HG02852 (cell line): Measurements from ENCODE around the gene VILL.
"Not testable (repeated sequence)": the region's sequence is repeated elsewhere in the genome, so short reads cannot be mapped to it uniquely, and the experiment has no call there.

Source experiments
- ATAC-seq: cut with Tn5 transposase; IDR thresholded peaks from one replicate; pipeline ENCODE4 v1.9.1; 2021; ENCODE audit warnings: mild to moderate bottlenecking, moderate library complexity; ENCODE audit not compliant: unreplicated experiment

Gene VILL

DNA sequence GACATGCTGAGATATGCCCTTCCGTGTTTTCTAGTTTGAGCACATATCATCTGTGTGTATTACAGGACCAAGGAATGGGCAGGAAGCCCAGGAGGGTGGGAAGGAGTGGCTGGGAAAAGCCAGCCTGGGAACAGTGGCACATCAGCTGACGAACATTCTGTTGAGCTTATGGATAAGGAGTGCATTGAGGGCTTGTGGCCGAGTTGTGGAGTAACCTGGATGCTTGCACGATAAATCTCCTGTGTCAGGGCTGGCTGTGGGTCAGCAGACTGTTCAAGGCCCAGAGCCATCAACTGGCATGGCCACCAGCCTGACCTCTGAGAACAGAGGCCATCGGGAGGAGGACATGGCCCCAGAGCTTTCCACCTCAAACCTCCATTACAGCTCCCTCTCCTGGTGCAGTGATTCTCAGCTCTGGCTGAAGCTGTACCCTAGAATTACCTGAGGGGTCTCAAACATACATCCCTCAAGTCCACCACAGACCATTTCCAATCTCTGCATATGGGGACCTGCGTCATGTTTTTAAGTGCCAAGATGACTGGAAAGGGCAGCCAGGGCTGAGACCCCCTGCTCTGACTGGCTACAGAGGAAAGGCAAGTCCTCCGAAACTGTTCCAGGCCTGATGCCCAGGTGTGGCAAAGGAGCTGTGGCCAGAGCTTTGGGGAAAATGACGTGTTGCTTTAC lies 4.8 kb upstream of the VILL start:
- ATAC-seq: no peak

DNA sequence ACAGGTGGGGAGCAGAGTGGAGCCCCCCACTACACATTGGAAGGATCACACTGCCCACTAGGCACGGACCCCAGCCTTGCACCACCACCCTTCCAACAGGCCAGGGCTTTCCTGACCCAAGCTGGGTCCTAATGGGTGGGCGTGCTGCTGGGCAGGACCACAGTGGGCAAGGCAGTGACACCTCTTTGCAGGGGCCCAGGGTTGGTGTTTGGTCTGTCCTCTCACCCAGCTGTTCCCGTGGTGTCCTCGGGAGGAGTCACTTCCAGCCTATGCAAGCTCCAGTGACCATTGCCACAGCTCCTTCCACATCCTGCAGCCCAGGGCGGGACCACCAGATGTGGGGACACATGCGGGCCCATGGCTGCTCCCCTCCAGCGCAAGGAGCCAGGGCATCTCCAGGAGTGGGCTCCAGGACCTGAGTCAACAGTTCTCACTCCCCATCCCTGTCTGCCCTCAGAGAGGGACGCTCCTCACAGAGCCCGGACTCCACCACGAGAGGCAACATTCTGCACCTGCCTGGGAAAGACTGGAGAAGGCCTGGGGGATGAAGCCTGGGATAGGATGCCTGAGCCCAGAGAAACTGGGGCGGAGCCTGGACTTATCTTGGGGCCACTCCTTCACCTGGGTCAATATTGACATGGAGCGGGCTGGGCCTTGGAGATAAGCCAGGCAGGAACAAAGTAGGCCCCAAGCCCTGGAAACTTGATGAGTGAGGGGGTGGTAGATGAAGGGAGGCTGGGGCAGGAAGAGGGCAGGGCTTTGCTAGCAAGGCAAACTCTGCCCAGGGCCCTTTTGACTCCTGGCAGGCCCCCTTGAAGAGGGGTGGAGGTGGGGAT lies 3.9 kb upstream of the VILL start:
- ATAC-seq: no peak

- ATAC-seq: no peak
Observed at GRCh38 chr3:37987315-37987697, 3.3 kb upstream of the VILL start.

DNA sequence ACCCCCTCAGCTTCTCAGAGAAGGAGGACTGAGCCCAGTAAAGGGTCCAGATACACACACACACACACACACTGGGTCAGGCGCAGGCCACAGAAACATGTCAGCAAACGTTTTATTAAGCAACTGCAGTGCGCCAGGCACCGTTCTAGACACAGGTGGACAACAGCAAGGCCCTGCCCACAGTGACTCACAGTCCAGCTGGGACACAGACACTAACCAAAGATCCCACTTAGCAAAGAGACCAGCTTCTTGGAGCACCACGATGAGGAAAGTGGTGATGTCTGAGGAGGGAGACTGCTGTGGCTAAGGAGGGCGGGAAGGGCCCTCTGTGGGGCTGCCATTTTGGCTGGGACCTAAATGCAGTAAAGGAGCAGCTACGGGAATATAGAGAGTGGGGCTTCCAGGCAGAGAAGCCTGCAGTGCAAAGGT lies 2.8 kb upstream of the VILL start:
- no peak for ATAC-seq

DNA sequence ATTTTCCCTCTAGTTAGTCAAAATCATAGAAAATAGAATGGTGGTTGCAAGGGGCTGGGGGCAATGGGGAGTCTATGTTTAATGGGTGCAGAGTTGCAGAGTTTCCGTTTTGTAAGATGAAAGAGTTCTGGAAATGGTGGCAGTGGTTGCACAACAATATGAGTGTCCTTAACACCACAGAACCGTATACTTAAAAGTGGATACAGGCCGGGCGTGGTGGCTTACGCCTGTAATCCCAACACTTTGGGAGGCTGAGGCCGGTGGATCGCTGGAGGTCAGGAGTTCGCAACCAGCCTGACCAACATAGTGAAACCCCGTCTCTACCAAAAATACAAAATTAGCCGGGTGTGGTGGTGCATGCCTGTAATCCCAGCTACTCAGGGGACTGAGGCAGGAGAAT lies 2.2 kb upstream of the VILL start:
- not testable (repeated sequence) for ATAC-seq

DNA sequence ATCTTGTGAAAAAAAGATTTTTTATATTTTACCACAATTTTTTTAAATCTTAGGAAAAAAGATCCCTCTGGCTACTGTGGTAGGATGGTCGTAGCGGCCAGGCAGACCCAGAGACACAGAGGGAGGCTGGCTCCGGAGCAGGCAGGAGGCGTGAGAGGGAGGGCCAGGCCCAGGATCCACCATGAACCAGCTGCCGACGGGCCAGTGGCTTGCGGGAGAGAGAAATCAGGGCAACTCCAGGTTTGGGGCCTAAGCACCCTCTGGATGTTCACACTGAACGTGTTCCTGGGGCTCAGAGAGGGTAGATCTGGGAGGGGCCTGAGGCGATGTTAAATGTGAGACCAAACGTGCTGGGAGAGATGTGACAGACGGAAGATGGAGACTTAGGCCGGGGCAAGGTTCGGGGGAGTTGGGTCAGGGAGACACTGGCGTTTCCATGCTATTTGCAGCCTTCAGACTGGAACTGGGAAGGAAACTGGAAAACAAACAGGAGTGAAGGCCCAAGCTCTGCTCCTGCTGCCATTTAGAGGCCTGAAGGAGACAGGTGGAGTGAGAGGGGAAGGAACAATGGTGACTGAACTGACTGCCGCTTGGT lies 1.6 kb upstream of the VILL start:
- ATAC-seq: no peak

- ATAC-seq: no peak
Observed at GRCh38 chr3:37989821-37990480, 635 bp upstream of the VILL start.

- ATAC-seq: no peak
Observed at GRCh38 chr3:37991109-37991508, 523 bp downstream of the VILL start.

GRCh38 chr3:37991823-37992222 lies 1.2 kb downstream of the VILL start:
- no peak for ATAC-seq

DNA sequence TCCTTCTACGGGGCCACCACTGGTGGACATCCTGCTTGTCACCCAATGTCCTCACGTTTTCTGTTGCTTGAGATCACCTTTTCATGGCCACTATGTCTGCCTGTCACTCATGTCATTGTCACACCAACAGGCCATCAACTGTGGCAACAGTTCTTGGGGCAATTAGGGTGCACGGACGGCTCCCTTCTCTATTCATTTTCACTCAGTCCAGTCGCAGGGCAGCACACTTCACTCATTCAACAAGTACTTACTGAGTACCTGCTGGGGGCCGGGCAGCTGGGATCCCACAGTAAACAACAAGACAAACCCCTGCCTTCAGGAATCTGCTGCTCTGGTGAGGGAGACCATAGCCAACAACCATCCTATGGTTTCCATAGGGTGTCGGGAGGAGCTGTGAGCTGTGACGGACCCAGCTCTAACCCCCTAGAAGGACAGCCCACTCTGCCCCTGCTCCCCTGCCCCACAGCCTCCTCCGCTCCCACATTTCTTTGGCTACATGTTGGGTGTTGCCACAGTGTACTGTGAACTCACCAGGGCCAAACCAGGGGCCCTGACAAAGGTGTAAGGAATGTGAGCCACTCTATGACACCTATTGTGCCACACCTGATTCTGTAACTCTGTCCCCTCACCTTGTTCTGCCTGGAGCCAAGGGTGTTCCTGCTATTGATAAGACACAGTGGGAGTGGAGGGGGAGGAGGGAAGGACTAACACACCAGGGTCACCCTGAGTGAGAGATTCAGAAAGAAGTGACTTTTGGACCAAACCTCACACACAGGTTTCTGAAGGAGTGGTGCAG lies 1.9 kb downstream of the VILL start:
- ATAC-seq: no peak

- ATAC-seq: no peak
Observed at GRCh38 chr3:37993067-37993455, 2.5 kb downstream of the VILL start.

- no peak for ATAC-seq
Observed at GRCh38 chr3:37993460-37993819, 2.9 kb downstream of the VILL start.

DNA sequence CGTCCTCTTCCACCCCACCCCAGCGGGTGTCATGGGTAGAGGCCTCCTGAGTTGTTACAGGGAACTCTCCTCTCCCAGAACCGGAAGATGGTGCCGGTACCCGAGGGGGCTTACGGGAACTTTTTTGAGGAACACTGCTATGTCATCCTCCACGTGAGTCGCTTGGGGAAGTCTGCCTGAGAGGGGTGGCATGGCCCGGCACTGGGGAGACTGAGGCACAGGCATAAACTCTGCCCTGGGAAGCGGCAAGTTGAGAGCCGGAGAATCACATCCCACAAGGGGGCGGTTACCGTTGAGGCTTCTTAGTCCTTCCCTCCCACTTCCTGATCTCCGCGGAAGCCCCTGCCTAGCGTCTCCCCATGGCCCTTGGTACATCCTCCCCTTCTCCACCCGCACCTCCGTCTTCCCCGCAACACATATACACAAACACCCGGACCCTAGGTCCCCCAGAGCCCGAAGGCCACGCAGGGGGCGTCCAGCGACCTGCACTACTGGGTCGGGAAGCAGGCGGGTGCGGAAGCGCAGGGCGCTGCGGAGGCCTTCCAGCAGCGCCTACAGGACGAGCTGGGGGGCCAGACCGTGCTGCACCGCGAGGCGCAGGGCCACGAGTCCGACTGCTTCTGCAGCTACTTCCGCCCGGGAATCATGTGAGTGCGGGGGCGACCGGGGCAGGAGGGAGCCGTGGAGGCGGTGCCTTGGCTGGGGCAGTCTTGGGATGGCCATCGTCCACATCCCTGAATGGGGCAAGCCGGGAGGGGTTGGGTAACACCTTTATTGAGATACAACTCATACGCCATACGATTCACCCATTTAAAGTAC lies 3.4 kb downstream of the VILL start:
- ATAC-seq: peak; percentile 67

GRCh38 chr3:37994639-37994972 lies 4.0 kb downstream of the VILL start:
- ATAC-seq: no peak

DNA sequence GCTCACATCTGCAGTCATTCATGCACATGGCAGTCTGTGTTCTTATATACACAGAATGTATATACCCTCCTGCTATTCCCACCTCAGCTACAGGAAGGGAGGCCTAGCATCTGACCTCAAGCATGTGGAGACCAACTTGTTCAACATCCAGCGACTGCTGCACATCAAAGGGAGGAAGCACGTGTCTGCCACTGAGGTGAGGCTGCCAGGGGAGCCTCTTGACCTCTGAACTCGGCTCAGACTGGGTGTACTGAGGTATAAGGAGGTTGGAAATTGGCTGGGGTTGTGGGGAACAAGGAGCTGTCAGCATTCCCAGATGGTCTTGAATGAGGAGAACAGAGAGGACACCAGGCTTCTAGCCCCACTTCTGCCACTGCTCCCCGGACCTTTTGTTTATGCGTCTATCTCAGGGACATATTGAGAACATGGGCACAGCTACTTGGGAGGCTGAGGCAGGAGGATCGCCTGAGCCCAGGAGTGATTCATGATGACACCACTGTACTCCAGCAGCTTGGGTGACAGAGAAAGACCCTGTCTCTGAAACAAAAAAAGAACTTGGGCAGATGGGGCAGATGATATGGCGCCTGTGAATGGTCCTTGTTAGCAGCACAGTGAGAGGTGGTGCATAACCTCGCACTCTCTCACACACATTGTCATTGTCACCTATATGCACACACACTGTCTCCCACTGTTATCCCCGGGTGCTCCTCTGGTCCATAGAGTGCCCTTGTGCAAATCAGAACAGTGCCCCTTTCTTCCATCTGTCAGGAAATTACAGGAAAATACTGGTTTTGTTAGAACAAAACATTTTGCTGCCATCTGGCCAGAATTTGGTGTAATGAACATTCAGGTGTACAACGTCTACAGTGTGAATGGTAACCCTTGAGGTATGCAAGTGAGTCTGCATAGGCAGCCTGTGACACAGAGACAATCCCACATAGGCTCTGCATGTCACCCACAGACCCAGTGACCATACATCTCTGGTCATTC lies 5.4 kb downstream of the VILL start:
- ATAC-seq: no peak

DNA sequence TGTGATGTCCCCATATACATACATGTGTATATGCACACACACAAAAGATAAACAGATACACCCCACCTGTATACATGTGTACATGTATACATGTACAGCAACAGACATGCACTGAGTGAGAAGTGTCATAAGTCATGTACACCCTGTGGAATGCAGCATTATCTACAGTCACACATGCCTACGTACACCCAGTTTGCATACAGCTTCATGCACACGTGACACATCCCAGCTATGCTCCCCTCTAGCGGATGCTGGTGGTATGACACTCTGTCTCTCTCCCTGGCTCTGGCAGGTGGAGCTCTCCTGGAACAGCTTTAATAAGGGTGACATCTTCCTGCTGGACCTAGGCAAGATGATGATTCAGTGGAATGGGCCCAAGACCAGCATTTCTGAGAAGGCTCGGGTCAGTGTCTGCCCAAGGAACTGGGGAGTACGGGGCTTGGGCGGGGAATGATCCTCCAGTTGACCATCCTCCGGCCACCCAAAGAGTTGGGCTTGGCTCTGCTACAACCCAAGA lies 6.3 kb downstream of the VILL start:
- ATAC-seq: peak; percentile 52

DNA sequence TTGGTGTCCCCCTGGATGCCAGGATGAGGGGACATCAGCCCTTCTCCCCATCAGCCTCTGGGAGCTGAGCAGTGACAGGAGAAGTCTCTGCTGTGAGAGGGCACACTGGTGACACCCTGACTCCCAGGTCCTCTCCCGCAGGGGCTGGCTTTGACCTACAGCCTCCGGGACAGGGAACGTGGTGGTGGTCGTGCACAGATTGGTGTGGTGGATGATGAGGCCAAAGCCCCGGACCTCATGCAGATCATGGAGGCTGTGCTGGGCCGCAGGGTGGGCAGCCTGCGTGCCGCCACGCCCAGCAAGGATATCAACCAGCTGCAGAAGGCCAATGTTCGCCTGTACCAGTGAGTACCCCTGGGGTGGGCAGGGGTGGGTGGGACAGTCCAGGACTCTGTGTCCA lies 6.8 kb downstream of the VILL start:
- no peak for ATAC-seq

GRCh38 chr3:37997791-37998370 lies 7.3 kb downstream of the VILL start:
- ATAC-seq: no peak
